Breast epithelium (tissue), 3 donors: ENCODE data around the gene CENPH.

Source experiments
- POLR2A ChIP-seq: fragments of 450-650 bp; IDR thresholded peaks from one replicate; pipeline ENCODE4 v1.6.1; 2016; ENCODE audit warnings: antibody characterized with exemption, mild to moderate bottlenecking, moderate library complexity
- POLR2AphosphoS5 ChIP-seq, 3 donors: sonication (generic); formaldehyde crosslinking; IDR thresholded peaks; one replicate each; pipeline ENCODE4 v1.6.1; 2017; ENCODE audit warnings: antibody characterized with exemption in 3 of 3
- TF ChIP-seq, protein P1 (sequence below), 3 donors: fragments of 450-650 bp; IDR thresholded peaks; one replicate each; pipeline ENCODE4 v1.5.1; 2016 to 2017; ENCODE audit warnings: antibody characterized with exemption in 3 of 3, mild to moderate bottlenecking in 3 of 3, moderate library complexity in 3 of 3

DNA sequence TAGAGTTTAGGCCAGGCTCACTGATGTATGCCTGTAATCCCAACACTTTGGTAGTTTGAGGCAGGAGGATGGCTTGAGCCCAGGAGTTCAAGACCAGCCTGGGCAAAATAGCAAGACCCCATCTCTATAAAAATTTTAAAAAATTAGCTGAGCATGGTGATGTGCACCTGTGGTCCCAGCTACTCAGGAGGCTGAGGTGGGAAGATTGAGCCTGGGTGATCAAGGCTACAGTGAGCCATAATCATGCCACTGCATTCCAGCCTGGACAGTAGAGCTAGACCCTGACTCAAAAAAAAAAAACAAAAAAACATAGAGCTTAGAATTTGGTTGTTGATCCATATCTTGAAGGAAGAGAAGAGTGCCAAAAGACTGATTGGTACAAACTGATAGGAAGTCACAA lies 30.6 kb downstream of the CENPH start:
- TF ChIP-seq, protein P1, sequence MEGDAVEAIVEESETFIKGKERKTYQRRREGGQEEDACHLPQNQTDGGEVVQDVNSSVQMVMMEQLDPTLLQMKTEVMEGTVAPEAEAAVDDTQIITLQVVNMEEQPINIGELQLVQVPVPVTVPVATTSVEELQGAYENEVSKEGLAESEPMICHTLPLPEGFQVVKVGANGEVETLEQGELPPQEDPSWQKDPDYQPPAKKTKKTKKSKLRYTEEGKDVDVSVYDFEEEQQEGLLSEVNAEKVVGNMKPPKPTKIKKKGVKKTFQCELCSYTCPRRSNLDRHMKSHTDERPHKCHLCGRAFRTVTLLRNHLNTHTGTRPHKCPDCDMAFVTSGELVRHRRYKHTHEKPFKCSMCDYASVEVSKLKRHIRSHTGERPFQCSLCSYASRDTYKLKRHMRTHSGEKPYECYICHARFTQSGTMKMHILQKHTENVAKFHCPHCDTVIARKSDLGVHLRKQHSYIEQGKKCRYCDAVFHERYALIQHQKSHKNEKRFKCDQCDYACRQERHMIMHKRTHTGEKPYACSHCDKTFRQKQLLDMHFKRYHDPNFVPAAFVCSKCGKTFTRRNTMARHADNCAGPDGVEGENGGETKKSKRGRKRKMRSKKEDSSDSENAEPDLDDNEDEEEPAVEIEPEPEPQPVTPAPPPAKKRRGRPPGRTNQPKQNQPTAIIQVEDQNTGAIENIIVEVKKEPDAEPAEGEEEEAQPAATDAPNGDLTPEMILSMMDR (IDR thresholded peaks at IDR 0.05): no peak
- TF ChIP-seq POLR2A (no peak), POLR2AphosphoS5 (IDR thresholded peaks at IDR 0.05) (no peak)
